DND-41 (cell line): Measurements from ENCODE around the gene PGPEP1.

Experiments
- CTCF ChIP-seq: IDR thresholded peaks from 2 replicates; pipeline ENCODE4 v1.5.1; 2012; ENCODE audit warnings: borderline replicate concordance, low read length, moderate library complexity, mild to moderate bottlenecking; ENCODE audit not compliant: poor library complexity, severe bottlenecking; ENCODE audit errors: extremely low read depth
- EZH2 ChIP-seq: IDR thresholded peaks from 3 replicates; pipeline ENCODE4 v1.6.1; 2012; ENCODE audit warnings: borderline replicate concordance, low read depth, mild to moderate bottlenecking, moderate library complexity, low read length, inconsistent platforms; ENCODE audit not compliant: severe bottlenecking

GRCh38 chr19:18301718-18302111 is 38.7 kb upstream of the PGPEP1 start:
- no peak for TF ChIP-seq EZH2
- no peak for TF ChIP-seq CTCF
